ENCODE measurements around the gene SCN5A.

The SCN5A gene

DNA sequence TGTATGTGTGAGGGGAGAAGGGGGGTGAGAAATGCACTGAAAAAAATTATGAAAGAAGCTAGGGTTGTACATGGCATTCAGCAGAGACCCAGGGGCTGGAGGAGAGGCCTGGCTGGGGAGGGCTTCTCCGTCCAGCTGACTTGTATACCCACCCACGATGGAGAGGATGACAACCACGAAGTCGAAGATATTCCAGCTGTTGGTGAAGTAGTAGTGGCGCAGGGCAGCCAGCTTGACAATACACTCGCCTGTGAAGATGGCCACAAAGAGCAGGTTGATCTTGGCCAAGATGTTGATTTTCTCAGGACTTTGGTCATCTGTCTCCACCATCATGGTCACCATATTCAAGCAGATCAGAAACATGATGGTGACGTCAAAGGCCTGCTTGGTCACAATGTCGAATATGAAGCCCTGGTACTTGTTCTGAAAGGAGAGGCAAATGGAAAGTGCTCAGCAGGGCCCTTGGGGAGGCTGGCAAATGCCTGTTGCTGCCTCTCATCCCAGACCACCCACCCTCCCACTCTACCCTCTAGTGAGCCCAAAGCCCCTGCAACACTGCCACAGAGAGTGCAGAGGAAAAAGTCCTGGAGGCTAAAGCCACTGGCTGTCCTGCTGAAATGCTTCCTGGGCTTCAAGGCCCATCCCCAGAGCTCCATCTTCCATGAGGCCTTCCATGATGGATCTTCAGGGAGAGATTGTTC is 95.2 kb downstream of the SCN5A start:
- TF ChIP-seq, protein P1, sequence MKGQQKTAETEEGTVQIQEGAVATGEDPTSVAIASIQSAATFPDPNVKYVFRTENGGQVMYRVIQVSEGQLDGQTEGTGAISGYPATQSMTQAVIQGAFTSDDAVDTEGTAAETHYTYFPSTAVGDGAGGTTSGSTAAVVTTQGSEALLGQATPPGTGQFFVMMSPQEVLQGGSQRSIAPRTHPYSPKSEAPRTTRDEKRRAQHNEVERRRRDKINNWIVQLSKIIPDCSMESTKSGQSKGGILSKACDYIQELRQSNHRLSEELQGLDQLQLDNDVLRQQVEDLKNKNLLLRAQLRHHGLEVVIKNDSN (IDR thresholded peaks at IDR 0.05), result no peak
- TF ChIP-seq CEBPB (IDR thresholded peaks at IDR 0.05), result no peak
- no peak for TF ChIP-seq ZBTB7A (IDR thresholded peaks at IDR 0.05; ENCODE audit: low read depth)
- TF ChIP-seq EGR1 (IDR thresholded peaks at IDR 0.05), result no peak
- TF ChIP-seq EP300 (IDR thresholded peaks at IDR 0.05; ENCODE audit: borderline replicate concordance), result no peak
- no peak for TF ChIP-seq NFIC (IDR thresholded peaks at IDR 0.05)
- no peak for TF ChIP-seq RAD21 (IDR thresholded peaks at IDR 0.05; ENCODE audit: low read depth)
- no peak for TF ChIP-seq CREB1 (IDR thresholded peaks at IDR 0.05; ENCODE audit: low read depth)
- no peak for TF ChIP-seq TCF12 (IDR thresholded peaks at IDR 0.05; ENCODE audit: low read depth)
- TF ChIP-seq FOXM1 (IDR thresholded peaks at IDR 0.05; ENCODE audit: borderline replicate concordance, low read depth), result no peak
- no peak for TF ChIP-seq TEAD4 (IDR thresholded peaks at IDR 0.05)
- TF ChIP-seq, protein P2, sequence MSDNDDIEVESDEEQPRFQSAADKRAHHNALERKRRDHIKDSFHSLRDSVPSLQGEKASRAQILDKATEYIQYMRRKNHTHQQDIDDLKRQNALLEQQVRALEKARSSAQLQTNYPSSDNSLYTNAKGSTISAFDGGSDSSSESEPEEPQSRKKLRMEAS (IDR thresholded peaks at IDR 0.05), result no peak
- TF ChIP-seq YY1 (IDR thresholded peaks at IDR 0.05; ENCODE audit: low read depth), result no peak
- TF ChIP-seq, protein P3, sequence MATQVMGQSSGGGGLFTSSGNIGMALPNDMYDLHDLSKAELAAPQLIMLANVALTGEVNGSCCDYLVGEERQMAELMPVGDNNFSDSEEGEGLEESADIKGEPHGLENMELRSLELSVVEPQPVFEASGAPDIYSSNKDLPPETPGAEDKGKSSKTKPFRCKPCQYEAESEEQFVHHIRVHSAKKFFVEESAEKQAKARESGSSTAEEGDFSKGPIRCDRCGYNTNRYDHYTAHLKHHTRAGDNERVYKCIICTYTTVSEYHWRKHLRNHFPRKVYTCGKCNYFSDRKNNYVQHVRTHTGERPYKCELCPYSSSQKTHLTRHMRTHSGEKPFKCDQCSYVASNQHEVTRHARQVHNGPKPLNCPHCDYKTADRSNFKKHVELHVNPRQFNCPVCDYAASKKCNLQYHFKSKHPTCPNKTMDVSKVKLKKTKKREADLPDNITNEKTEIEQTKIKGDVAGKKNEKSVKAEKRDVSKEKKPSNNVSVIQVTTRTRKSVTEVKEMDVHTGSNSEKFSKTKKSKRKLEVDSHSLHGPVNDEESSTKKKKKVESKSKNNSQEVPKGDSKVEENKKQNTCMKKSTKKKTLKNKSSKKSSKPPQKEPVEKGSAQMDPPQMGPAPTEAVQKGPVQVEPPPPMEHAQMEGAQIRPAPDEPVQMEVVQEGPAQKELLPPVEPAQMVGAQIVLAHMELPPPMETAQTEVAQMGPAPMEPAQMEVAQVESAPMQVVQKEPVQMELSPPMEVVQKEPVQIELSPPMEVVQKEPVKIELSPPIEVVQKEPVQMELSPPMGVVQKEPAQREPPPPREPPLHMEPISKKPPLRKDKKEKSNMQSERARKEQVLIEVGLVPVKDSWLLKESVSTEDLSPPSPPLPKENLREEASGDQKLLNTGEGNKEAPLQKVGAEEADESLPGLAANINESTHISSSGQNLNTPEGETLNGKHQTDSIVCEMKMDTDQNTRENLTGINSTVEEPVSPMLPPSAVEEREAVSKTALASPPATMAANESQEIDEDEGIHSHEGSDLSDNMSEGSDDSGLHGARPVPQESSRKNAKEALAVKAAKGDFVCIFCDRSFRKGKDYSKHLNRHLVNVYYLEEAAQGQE (IDR thresholded peaks at IDR 0.05; ENCODE audit: low read depth), result no peak
- no peak for TF ChIP-seq TAF1 (IDR thresholded peaks at IDR 0.05; ENCODE audit: low read depth)

DNA sequence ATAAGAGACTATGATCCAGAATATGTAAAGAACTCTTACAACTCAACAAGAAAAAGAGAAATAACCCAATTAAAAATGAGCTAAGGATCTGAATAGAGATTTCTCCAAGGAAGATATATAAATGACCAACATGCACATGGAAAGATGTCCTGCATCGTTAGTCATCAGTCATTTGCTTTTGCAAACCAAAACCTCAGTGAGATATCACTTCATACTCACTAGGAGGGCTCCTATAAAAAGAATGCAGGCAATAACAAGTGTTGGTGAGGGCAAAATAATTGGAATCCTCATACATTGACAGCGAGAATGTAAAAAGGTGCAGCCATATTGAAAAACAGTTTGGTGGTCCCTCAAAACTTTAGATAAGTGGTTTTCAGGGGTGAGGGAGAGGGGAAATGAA is 96.4 kb downstream of the SCN5A start:
- TF ChIP-seq FOXM1 (IDR thresholded peaks at IDR 0.05; ENCODE audit: borderline replicate concordance, low read depth) (no peak), TEAD4 (IDR thresholded peaks at IDR 0.05) (no peak), TAF1 (IDR thresholded peaks at IDR 0.05; ENCODE audit: low read depth) (no peak), RAD21 (IDR thresholded peaks at IDR 0.05; ENCODE audit: low read depth) (no peak), CEBPB (IDR thresholded peaks at IDR 0.05) (no peak), YY1 (IDR thresholded peaks at IDR 0.05; ENCODE audit: low read depth) (no peak), EGR1 (IDR thresholded peaks at IDR 0.05) (no peak), ZBTB7A (IDR thresholded peaks at IDR 0.05; ENCODE audit: low read depth) (no peak), NFIC (IDR thresholded peaks at IDR 0.05) (no peak), TCF12 (IDR thresholded peaks at IDR 0.05; ENCODE audit: low read depth) (no peak), EP300 (IDR thresholded peaks at IDR 0.05; ENCODE audit: borderline replicate concordance) (no peak)
- TF ChIP-seq, protein P3 (IDR thresholded peaks at IDR 0.05; ENCODE audit: low read depth), result no peak
- TF ChIP-seq, protein P1 (IDR thresholded peaks at IDR 0.05), result no peak
- TF ChIP-seq, protein P2 (IDR thresholded peaks at IDR 0.05), result no peak

DNA sequence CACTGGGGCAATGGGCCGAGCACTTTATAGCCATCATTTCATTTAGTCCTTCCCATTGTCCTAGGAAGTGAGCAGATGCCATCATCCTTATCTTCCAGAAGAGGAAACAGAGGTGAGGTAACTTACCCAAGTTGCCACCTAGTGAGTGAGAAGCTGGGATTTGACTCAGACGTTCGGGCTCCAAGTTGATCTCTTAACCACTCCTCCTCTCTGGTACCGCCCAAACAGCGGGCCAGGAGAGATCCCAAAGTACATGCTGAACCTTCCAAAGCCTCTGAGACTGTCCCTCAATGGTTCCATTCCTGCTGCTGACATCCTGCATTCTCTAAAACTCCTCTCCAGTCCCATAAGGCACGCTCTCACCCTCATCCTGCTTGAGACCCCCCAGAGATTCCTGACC is 97.1 kb downstream of the SCN5A start:
- TF ChIP-seq, protein P3 (IDR thresholded peaks at IDR 0.05; ENCODE audit: low read depth), result no peak
- no peak for TF ChIP-seq FOXM1 (IDR thresholded peaks at IDR 0.05; ENCODE audit: borderline replicate concordance, low read depth)
- no peak for TF ChIP-seq RAD21 (IDR thresholded peaks at IDR 0.05; ENCODE audit: low read depth)
- no peak for TF ChIP-seq TCF12 (IDR thresholded peaks at IDR 0.05; ENCODE audit: low read depth)
- TF ChIP-seq CEBPB (IDR thresholded peaks at IDR 0.05), result no peak
- no peak for TF ChIP-seq EP300 (IDR thresholded peaks at IDR 0.05; ENCODE audit: borderline replicate concordance)

DNA sequence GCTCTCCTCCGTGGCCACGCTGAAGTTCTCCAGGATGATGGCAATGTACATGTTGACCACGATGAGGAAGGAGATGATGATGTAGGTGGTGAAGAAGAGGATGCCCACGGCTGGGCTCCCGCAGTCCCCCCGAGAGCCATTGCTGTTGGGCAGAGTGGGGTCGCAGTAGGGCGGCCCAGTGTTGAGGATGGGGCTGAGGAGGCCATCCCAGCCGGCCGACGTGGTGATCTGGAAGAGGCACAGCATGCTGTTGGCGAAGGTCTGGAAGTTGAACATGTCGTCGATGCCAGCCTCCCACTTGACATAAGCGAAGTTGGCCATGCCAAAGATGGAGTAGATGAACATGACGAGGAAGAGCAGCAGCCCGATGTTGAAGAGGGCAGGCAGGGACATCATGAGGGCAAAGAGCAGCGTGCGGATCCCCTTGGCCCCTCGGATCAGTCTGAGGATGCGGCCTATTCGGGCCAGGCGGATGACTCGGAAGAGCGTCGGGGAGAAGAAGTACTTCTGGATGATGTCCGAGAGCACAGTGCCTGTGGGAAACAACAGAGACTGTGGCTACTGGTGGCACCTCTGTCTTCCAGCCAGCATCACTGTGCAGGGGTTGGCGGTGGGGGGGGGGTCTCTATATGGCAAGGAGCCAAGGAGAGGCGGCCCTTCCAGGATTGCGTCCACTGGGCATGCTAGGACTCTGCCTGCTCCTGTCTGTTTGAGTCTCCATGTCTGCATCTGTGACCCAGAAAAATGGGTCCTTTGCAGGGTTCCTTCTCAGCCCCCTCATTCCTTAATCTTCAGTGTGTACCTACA is 98.3 kb downstream of the SCN5A start:
- TF ChIP-seq, protein P1 (IDR thresholded peaks at IDR 0.05), result no peak
- TF ChIP-seq NFIC (IDR thresholded peaks at IDR 0.05) (no peak), TAF1 (IDR thresholded peaks at IDR 0.05; ENCODE audit: low read depth) (no peak), CREB1 (IDR thresholded peaks at IDR 0.05; ENCODE audit: low read depth) (no peak)

Data from Ishikawa (cell line).